Osteoblast (primary cell): ENCODE data around the gene FGF21. TPM values are rescaled to one million over a fixed set of nuclear protein-coding genes. Genes with fewer than 3 reads are reported as not detected.

Experiments
- DNase-seq: peaks from one replicate; pipeline ENCODE4 v3.0.0; 2011; ENCODE audit warnings: low spot score, mixed read lengths; ENCODE audit not compliant: insufficient read length; ENCODE audit errors: missing footprints
- H2AFZ ChIP-seq: 2 replicates; pipeline ENCODE4 v1.6.0; 2011; ENCODE audit warnings: mild to moderate bottlenecking, low read length
- H3K27ac ChIP-seq: 2 replicates; pipeline ENCODE4 v1.5.1; 2011; ENCODE audit warnings: mild to moderate bottlenecking, low read depth, low read length, moderate library complexity
- H3K27me3 ChIP-seq: 2 replicates; pipeline ENCODE4 v1.6.0; 2012; ENCODE audit warnings: mild to moderate bottlenecking, control low read depth, inconsistent platforms, low read length, moderate library complexity; ENCODE audit not compliant: insufficient read depth
- H3K36me3 ChIP-seq: 2 replicates; pipeline ENCODE4 v1.5.1; 2011; ENCODE audit warnings: mild to moderate bottlenecking, low read length, control low read depth, moderate library complexity; ENCODE audit not compliant: insufficient read depth
- H3K4me1 ChIP-seq: 2 replicates; pipeline ENCODE4 v1.5.1; 2011; ENCODE audit warnings: mild to moderate bottlenecking, low read length, control low read depth, moderate library complexity; ENCODE audit not compliant: insufficient read depth
- H3K4me2 ChIP-seq: 2 replicates; pipeline ENCODE4 v1.6.0; 2011; ENCODE audit warnings: mild to moderate bottlenecking, low read length; ENCODE audit not compliant: insufficient read depth
- H3K4me3 ChIP-seq: fragments of 200-600 bp; sonication (generic); 3 replicates; pipeline ENCODE4 v1.5.1; 2012; ENCODE audit warnings: mild to moderate bottlenecking, low read length, inconsistent platforms; ENCODE audit not compliant: insufficient read depth
- H3K79me2 ChIP-seq: 2 replicates; pipeline ENCODE4 v1.6.0; 2012; ENCODE audit warnings: mild to moderate bottlenecking, low read length, control low read depth, inconsistent platforms; ENCODE audit not compliant: insufficient read depth
- H3K9me3 ChIP-seq: 2 replicates; pipeline ENCODE4 v1.5.1; 2011; ENCODE audit warnings: low read depth, low read length, control low read depth
- H4K20me1 ChIP-seq: 2 replicates; pipeline ENCODE4 v1.6.0; 2012; ENCODE audit warnings: mild to moderate bottlenecking, low read length, control low read depth; ENCODE audit not compliant: insufficient read depth
- total RNA-seq: library from RNA; depleted of rRNA; stranded (reverse); fragments of >200 nt; gene quantifications from 2 replicates; pipeline ENCODE4 v1.2.3, GENCODE V29; 2012
- TF ChIP-seq, protein P1 (sequence below): IDR thresholded peaks from 2 replicates; pipeline ENCODE4 v1.5.1; 2011; ENCODE audit warnings: mild to moderate bottlenecking, low read depth, low read length, moderate library complexity; ENCODE audit errors: extremely low read depth

FGF21 gene
- total RNA-seq, 1 donor = not detected

DNA sequence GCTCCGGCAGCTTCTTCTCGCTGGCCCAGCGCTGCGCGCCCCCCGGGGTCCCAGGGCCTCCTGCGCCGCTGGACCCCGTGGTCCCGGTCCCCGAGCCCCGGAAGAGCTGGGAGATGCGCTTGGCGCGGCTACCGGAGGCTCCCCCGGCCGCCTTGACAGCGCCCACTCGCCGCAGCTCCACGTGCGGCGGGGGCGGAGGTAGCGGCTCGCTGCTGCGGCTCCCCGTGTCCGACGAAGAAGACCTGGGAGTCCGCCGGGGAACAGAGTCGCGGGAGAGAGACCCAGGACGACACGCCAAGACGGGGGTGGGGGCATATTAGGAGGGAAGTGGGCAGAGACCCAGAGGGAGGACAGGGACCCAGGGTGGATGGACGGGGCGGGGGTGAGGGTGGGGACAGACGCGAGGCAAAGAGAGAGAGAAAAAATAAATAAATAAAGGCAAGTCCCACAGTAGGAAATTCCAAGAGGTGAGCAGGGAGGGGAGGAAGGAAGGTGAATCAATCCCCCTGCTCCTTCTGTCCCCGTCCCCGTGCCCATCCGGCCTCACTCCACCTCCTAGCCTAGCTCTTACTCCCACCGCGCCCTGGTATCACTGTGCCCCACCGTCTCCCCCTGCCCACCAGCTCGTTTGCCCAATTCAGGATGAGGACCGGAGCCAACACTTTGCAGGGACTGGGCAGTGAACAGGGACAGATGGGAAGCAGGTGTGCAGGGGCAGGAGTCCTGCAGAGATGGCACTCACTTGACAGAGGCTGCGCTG, 15.7 kb upstream of the FGF21 start:
- peak overlapping the region; percentile 51 for H3K4me2 ChIP-seq

DNA sequence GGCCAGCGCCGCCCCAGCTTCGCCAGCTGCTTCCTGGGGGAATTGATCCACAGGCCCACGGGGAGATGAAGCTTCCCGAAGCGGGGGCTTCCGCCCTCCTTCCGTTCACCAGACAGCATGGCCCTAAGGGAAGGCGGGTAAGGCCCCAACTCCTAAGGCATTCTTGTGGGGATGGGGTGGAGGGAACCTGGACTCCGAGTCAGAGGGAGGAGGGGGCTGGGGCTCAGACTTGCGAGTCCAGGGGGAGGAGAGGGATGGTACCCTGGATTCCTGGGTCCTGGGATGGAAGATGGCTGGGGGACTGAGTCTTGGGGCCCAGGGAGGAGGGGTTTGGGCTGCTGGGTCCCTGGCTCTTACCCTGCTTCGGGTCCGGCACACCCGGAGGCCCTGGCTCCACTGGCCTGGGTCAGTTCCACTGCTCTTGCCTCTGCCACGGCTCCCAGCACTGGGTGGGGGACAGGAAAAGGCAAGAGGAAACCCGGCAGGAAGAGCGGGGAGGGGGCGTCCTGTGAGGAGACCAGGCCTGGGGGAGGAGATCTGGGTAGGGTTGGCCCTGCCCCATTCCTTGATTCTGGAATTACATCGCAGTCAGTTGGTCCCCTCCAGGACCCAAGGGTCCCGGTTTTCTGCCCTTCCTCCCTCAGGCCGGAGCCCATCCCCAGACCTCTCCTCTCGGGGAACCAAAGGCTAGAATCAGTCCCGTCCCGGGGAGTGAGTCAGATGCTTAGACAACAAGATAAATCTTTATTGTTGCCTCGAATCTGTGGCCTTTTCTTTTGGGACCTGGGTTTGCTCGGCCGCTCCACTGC, 15.0 kb upstream of the FGF21 start, which contains the start of gene RASIP1:
RASIP1 (minus strand) TSS at position 447 of the 809 bp plus-strand sequence; CDS start at position 119, 328 bp downstream.
- peak; percentile 87 for DNase-seq
- Histone ChIP-seq H3K9me3 (no peaks in the 10 kb centered on the region), H3K4me2 (no peak within 1 kb of the TSS), H3K36me3 (no peaks in the 10 kb centered on the region), H3K27me3 (peaks cover 18% of the 10 kb centered on the region), H4K20me1 (no peaks in the 10 kb centered on the region), H3K79me2 (no peaks in the 10 kb centered on the region), H3K4me3 (no peak within 1 kb of the TSS), H3K4me1 (no peaks in the 10 kb centered on the region), H3K27ac (no peak within 1 kb of the TSS), H2AFZ (no peak within 1 kb of the TSS)
- TF ChIP-seq, protein P1, sequence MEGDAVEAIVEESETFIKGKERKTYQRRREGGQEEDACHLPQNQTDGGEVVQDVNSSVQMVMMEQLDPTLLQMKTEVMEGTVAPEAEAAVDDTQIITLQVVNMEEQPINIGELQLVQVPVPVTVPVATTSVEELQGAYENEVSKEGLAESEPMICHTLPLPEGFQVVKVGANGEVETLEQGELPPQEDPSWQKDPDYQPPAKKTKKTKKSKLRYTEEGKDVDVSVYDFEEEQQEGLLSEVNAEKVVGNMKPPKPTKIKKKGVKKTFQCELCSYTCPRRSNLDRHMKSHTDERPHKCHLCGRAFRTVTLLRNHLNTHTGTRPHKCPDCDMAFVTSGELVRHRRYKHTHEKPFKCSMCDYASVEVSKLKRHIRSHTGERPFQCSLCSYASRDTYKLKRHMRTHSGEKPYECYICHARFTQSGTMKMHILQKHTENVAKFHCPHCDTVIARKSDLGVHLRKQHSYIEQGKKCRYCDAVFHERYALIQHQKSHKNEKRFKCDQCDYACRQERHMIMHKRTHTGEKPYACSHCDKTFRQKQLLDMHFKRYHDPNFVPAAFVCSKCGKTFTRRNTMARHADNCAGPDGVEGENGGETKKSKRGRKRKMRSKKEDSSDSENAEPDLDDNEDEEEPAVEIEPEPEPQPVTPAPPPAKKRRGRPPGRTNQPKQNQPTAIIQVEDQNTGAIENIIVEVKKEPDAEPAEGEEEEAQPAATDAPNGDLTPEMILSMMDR = no peak

More for the DNA sequence above, 15.7 kb upstream of the FGF21 start:
- Histone ChIP-seq H3K4me1 (no peaks in the 10 kb centered on the region), H3K27ac (no peak overlapping the region), H3K9me3 (no peaks in the 10 kb centered on the region), H2AFZ (no peak overlapping the region), H3K36me3 (no peaks in the 10 kb centered on the region), H3K79me2 (no peaks in the 10 kb centered on the region), H4K20me1 (no peaks in the 10 kb centered on the region), H3K4me3 (peak overlapping the region; percentile 39), H3K27me3 (peaks cover 24% of the 10 kb centered on the region)
- TF ChIP-seq, protein P1 = no peak
- DNase-seq = peak; percentile 76

DNA sequence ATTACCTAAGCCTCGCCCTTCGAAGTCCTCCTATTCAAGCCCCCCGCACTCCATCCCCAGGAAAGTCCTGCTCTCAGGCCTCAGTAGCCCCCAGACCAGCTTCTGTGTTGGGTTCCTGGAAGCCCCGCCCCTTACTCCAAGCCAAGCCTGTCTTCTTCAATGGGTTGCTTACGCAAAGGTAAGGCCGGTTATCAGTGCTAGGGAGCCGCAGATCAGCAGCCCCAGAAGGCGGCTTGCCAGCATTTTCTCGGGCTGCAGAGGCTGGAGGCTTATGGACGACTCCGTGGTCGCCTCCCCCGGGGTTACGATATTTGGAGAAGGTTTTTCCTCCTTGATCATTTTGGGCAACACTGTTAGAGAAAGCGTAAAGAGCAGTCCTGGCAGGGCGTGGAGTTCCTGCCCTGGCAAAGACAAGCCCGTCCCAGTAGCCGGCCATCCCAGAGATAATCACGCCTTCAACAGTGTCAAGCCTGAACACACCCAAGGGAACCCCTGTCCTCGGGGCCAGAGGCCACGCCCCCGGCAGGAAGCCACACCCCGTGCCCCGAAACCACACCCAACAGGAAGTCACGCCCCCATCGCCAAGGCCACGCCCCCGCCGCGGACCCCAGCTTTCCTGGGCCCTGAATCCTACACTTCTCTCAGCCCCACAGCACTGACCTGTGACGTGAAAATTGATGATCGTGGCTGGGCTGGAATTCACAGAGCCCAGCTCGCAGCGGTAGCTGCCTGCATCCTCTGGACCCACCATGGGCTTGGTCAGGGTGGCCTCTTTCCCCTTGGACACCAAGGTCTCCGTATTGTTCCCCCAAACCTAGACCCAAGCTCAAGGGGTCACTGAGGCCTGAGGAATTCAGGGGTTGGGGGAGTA, 14.0 kb upstream of the FGF21 start:
- H3K4me1 ChIP-seq = peaks cover under 1% of the 10 kb centered on the region
- no peaks in the 10 kb centered on the region for H3K9me3 ChIP-seq
- no peak overlapping the region for H3K4me3 ChIP-seq
- no peak overlapping the region for H3K4me2 ChIP-seq
- DNase-seq = peak; percentile 78
- H3K79me2 ChIP-seq = no peaks in the 10 kb centered on the region
- peak overlapping the region; percentile 16 for H2AFZ ChIP-seq
- peaks cover 20% of the 10 kb centered on the region for H3K27me3 ChIP-seq
- H3K36me3 ChIP-seq = no peaks in the 10 kb centered on the region
- no peak overlapping the region for H3K27ac ChIP-seq
- TF ChIP-seq, protein P1 = no peak
- H4K20me1 ChIP-seq = no peaks in the 10 kb centered on the region
